DLD1 (cell line): ENCODE data around the gene AADACL4.
"Not testable (repeated sequence)": the region's sequence is repeated elsewhere in the genome, so short reads cannot be mapped to it uniquely, and the experiment has no call there.

Experiments
- in situ Hi-C: cut with HindIII; loops from 2 replicates; pipeline ENCODE4 v1.10.0; 2017; ENCODE audit warnings: low sequenced_read_pairs

AADACL4 gene

GRCh38 chr1:12629511-12629956, 14.4 kb upstream of the AADACL4 start:
- in situ Hi-C loops: no loop called here

GRCh38 chr1:12629985-12630760, 13.7 kb upstream of the AADACL4 start:
- in situ Hi-C loops: no loop called here

GRCh38 chr1:12630946-12631530, 12.8 kb upstream of the AADACL4 start:
- in situ Hi-C loops: no loop called here

- in situ Hi-C loops: no loop called here
These were observed 12.3 kb upstream of the AADACL4 start for GRCh38 chr1:12631571-12631970.

DNA sequence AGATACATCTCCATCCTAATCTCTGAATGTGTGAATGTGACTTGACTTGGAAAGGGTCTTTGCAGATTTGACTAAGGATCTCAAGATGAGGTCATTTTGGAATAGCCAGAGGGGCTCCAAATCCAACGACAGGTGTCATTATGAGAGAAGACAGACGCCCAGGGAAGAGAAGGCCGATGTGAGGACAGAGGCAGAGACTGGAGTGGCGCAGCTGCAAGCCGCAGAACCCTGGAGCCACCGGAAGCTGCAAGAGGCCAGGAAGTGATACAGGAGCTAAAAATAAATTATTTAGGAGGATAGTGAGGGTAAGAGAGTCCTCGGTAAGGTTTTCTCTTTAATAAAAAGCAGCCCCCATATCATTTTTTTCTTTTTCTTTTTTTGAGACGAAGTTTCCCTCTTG, 9.7 kb upstream of the AADACL4 start:
- in situ Hi-C loops: no loop called here

GRCh38 chr1:12634696-12635202, 9.1 kb upstream of the AADACL4 start:
- in situ Hi-C loops: no loop called here

- in situ Hi-C loops: no loop called here
These were observed 7.6 kb upstream of the AADACL4 start for GRCh38 chr1:12636098-12636950.

DNA sequence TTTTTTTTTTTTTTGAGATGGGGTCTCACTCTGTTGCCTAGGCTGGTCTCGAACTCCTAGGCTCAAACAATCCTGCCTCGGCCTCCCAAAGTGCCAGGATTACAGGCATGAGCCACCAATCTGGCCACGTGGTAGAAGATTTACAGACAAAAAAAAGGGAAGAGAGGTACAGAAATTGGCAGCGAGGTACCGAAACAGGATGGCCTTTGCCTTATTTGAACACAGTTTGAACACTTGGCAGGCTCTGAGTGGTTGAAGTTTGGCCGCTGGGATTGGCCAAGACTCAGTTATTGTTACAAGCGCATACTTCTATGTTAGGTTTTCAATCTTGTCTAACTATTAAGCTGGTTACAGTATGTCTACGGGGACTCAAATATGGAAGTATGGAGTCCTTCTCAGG, 6.2 kb upstream of the AADACL4 start:
- in situ Hi-C loops: no loop called here

GRCh38 chr1:12640237-12640957, 3.5 kb upstream of the AADACL4 start:
- in situ Hi-C loops: no loop called here

DNA sequence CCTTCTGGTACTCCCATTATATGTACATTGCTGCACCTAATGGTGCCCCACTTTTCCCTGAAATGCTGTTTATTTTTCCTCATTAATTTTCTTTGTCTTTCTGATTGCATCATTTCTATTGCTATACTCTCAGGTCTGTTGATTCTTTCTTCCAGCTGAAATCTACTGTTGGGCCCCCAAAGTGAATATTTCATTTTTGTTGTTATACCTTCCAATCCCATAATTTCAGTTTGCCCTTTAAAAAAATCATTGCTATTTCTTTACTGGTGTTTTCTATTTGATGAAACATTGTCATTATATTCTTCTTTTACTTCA, 3.0 kb upstream of the AADACL4 start:
- in situ Hi-C loops: no loop called here

- in situ Hi-C loops: no loop called here
These were observed 806 bp upstream of the AADACL4 start for GRCh38 chr1:12643079-12643478.

DNA sequence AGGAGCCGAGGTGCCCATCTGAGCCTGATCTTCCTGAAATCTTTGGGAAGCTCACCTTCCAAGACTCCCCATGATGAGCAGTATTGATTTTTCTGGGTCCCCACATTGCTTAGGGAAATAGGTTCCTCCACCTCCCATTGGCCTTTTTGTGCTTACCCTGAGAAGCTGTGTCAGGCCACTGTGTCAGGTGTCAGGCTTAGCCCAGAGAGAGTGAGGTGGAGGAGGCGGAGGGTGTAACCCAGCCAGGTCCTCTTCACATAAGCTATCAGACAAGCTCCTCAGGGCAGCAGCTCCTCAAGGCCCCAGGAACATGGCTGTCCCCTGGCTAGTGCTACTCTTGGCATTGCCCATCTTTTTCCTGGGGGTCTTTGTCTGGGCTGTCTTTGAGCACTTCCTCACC, 352 bp downstream of the AADACL4 start:
- in situ Hi-C loops: no loop called here

DNA sequence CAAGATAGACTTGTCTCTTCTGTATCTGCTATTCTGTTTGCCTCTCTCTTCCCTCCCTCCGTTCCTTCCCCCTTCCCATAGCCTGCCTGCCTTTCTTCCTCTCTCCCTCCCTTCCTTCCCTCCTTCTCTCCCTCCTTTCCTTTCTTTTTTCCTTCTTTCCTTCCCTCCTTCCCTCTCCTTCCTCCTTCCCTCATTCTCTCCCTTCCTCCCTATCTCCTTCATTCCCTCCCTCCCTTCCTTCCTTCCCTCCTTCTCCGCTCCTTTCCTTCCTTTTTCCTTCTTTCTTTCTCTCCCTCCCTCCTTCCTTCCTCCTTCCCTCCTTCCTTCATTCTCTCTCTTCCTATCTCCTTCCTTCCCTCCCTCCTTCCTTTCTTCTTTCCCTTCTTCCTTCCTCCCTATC, 944 bp downstream of the AADACL4 start:
- in situ Hi-C loops: no loop called here

DNA sequence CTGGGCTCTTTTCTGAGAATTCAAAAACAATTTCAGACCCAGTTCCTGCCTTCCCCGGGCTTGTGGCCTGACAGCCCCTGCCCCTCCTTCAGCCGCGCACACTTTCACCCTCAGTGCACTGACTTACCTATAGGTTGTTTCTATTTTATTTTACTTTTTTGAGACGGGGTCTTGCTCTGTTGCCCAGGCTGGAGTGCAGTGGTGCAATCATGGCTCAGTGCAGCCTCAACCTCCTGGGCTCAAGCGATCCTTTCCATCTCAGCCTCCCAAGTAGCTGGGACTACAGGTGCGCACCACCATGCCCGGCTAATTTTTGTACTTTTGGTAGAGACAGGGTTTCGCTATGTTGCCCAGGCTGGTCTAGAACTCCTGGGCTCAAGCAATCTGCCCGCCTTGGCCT, 1.5 kb downstream of the AADACL4 start:
- in situ Hi-C loops: not testable (repeated sequence)

DNA sequence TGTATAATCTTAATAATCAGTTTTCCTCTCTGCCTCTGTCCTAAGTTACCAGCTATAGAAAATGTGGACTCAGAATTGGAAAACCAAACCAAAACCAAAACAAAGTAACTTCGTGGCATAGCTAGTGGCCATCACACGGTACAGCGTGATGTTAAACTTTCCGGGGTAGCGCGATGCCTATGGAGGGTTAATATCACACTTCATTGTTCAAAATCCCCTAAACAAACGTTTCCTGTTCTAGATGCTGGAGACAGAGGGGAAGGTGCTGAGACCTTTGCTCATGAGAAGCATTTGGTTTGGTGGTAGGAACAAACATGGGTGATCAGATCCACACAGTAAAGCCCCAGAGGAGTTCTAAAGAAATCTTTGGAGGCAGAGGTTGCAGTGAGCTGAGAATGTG, 4.9 kb downstream of the AADACL4 start:
- in situ Hi-C loops: no loop called here

DNA sequence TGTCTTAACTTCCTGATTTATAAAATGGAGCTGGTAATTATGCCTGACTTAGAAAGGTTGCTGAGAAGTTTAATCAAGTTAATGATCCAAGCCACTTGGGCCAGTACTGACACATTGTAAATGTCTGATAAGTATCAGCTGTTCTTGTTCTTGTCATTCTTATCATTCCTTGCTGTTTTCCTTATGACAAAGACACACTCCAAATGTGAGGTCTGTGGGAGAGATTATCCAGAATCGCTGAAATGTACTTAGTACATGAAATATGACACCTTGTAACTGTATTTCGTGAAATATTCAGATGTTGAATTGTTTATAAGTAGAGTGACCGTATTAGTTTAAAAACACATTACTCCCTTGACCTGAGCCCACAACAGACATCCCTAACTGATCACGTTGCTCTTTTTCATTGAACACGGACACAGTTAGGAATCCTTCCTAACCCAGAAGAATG, 6.1 kb downstream of the AADACL4 start:
- in situ Hi-C loops: no loop called here

- in situ Hi-C loops: no loop called here
These were observed 10.2 kb downstream of the AADACL4 start for GRCh38 chr1:12654004-12654567.

GRCh38 chr1:12654657-12655056, 10.8 kb downstream of the AADACL4 start:
- in situ Hi-C loops: no loop called here

DNA sequence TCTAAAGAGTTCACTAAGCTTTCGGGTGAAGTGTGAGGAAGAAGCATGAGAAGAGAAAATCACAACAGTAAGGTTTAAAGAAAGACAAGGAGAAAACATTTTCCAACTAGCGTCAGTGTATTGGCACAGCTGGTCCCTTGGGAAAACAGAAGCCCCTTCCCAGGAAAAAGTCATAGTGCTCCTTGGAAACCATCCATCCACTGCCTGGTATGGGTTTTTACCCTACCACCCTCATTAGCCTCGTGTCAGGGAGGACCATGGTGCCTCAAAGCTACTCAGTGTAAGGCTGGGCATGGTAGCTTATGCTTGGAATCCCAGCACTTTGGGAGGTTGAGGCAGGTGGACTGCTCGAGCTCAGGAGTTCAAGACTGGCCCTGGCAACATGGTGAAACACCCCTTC, 12.7 kb downstream of the AADACL4 start:
- in situ Hi-C loops: no loop called here

- in situ Hi-C loops: no loop called here
These were observed 13.4 kb downstream of the AADACL4 start for GRCh38 chr1:12657060-12657884.
